HepG2 (cell line): ENCODE results near the gene WWP2. TPM values are rescaled to one million over a fixed set of nuclear protein-coding genes. Genes with fewer than 3 reads are reported as not detected.

Source experiments
- ATAC-seq: fragments of 200-7000 bp; cut with Tn5 transposase; 3 replicates; pipeline ENCODE4 v1.9.1; 2020; ENCODE audit warnings: mild to moderate bottlenecking, moderate library complexity
- BruUV-seq: library from RNA; stranded (reverse); fragments of 400-500 nt; replicated peaks from 2 replicates; lab custom pipeline; 2021; lab: Mats Ljungman, UMichigan
- CTCF ChIA-PET: fragments of 300-600 bp; formaldehyde crosslinking; extraction: SDS; loops from one replicate; lab custom pipeline; 2021; ENCODE audit warnings: low total read pairs, inconsistent platforms, low intra/inter-chr PET ratio; lab: Yijun Ruan, JAX
- POLR2A ChIA-PET: fragments of 350-600 bp; sonication (Branson Sonifier 250); formaldehyde crosslinking; loops from one replicate; lab custom pipeline; 2020; ENCODE audit warnings: antibody characterized with exemption, inconsistent platforms; lab: Yijun Ruan, JAX
- DNase-seq: peaks from one replicate; pipeline ENCODE4 v3.0.0-alpha.2; 2015; ENCODE audit warnings: low spot score
- FAIRE-seq: peaks from 3 replicates; lab custom pipeline; 2011; peaks lifted over from hg19 to GRCh38; lab: Jason Lieb, UNC
- H2AFZ ChIP-seq: one replicate; pipeline ENCODE4 v1.6.1; 2011; ENCODE audit warnings: low read length, inconsistent platforms
- H3K27ac ChIP-seq: fragments of 300-600 bp; 3 replicates; pipeline ENCODE4 v1.8.0; 2011; ENCODE audit warnings: mixed run types, mild to moderate bottlenecking, mixed read lengths, low read length, inconsistent platforms; ENCODE audit not compliant: insufficient read depth; ENCODE audit errors: extremely low read length
- H3K27me3 ChIP-seq, 2 experiments: fragments of 200-600 bp in 1 of 2; 2 replicates in 1 of 2; 3 replicates in 1 of 2; pipeline versions ENCODE4 v1.6.0 to v1.8.0; 2011; ENCODE audit warnings: low read length in 2 of 2, mild to moderate bottlenecking in 2 of 2, moderate library complexity in 2 of 2, inconsistent platforms in 1 of 2; ENCODE audit not compliant: insufficient read depth in 2 of 2, control insufficient read depth in 1 of 2
- H3K36me3 ChIP-seq, 2 experiments: fragments of 200-600 bp in 1 of 2; replicated peaks in 1 of 2; 2 replicates in 1 of 2; 3 replicates in 1 of 2; pipeline versions ENCODE4 v1.5.1 to v1.8.0; 2011; ENCODE audit warnings: low read length in 2 of 2, inconsistent platforms in 1 of 2; ENCODE audit not compliant: insufficient read depth in 2 of 2, control insufficient read depth in 1 of 2
- H3K4me1 ChIP-seq: 2 replicates; pipeline ENCODE4 v1.5.1; 2012; ENCODE audit warnings: low read length, inconsistent platforms; ENCODE audit not compliant: insufficient read depth
- H3K4me2 ChIP-seq: 2 replicates; pipeline ENCODE4 v1.6.0; 2011; ENCODE audit warnings: low read depth, low read length, inconsistent platforms
- H3K4me3 ChIP-seq, 3 experiments: fragments of 200-600 bp in 1 of 3; sonication (generic), shearing (Covaris generic) in 1 of 3; replicated peaks in 1 of 3; 2 replicates each; pipeline ENCODE4 v1.5.1; 2011 to 2016; ENCODE audit warnings: low read length in 3 of 3, inconsistent platforms in 2 of 3, low read depth in 2 of 3, mild to moderate bottlenecking in 2 of 3, control low read depth in 1 of 3, mixed read lengths in 1 of 3; ENCODE audit not compliant: insufficient read depth in 1 of 3
- H3K79me2 ChIP-seq: one replicate; pipeline ENCODE4 v1.6.1; 2011; ENCODE audit warnings: low read length, inconsistent platforms; ENCODE audit not compliant: insufficient read depth
- H3K9ac ChIP-seq: 2 replicates; pipeline ENCODE4 v1.6.0; 2011; ENCODE audit warnings: mild to moderate bottlenecking, low read depth, low read length, inconsistent platforms; ENCODE audit not compliant: insufficient read depth
- H3K9me3 ChIP-seq: 2 replicates; pipeline ENCODE4 v1.5.1; 2012; ENCODE audit warnings: mild to moderate bottlenecking, low read length
- H4K20me1 ChIP-seq: 2 replicates; pipeline ENCODE4 v1.6.0; 2011; ENCODE audit warnings: inconsistent platforms, mild to moderate bottlenecking, low read length, moderate library complexity; ENCODE audit not compliant: insufficient read depth
- DDIT3 ChIP-seq: sonication (generic); formaldehyde crosslinking; IDR thresholded peaks from 2 replicates; pipeline ENCODE4 v1.4.0; 2020; ENCODE audit warnings: mild to moderate bottlenecking, missing genetic modification reagents
- HMGXB3 ChIP-seq: sonication (generic); formaldehyde crosslinking; IDR thresholded peaks from 2 replicates; pipeline ENCODE4 v1.4.0; 2020; ENCODE audit warnings: missing genetic modification reagents, borderline replicate concordance
- SIX1 ChIP-seq: sonication (generic); formaldehyde crosslinking; IDR thresholded peaks from 2 replicates; pipeline ENCODE4 v1.4.0; 2020; ENCODE audit warnings: missing genetic modification reagents, borderline replicate concordance
- TEAD2 ChIP-seq: sonication (generic); formaldehyde crosslinking; IDR thresholded peaks from 2 replicates; pipeline ENCODE4 v1.9.0; 2021; ENCODE audit warnings: missing genetic modification reagents
- ZNF780A ChIP-seq: sonication (generic); formaldehyde crosslinking; IDR thresholded peaks from 2 replicates; pipeline ENCODE4 v1.8.0; 2022; ENCODE audit warnings: mild to moderate bottlenecking, missing genetic modification reagents, moderate library complexity
- WGBS: methylation state at CpG from one replicate; pipeline ENCODE4 v1.1.6; 2017; ENCODE audit warnings: low lambda C conversion rate; 5-methylcytosine and 5-hydroxymethylcytosine counted together
- in situ Hi-C: cut with HindIII; loops from 2 replicates; pipeline ENCODE4 v1.10.0; 2017; ENCODE audit warnings: low pct_unique_long_range_greater_than_20kb; ENCODE audit not compliant: extremely low pct_ligation_motif_present
- intact Hi-C: fragments of 100-400 bp; cut with micrococcal nuclease; formaldehyde crosslinking; loops from one replicate; pipeline ENCODE4 v1.10.0; 2022; ENCODE audit not compliant: unreplicated experiment
- polyA plus RNA-seq, 8 experiments: library from polyadenylated mRNA; depleted of rRNA in 3 of 8; stranded (reverse) in 7 of 8; unstranded in 1 of 8; fragments of >200 nt; fragmentation: Illumina TruSeq in 4 of 8; extraction: Trizol in 4 of 8; gene quantifications; 2 replicates each; pipeline versions ENCODE4 v1.2.1 to v1.2.3, GENCODE V29; 2011 to 2016; ENCODE audit warnings: low read depth in 4 of 8, missing spikeins in 1 of 8, mixed read lengths in 1 of 8; ENCODE audit not compliant: insufficient read depth in 1 of 8
- total RNA-seq, 5 experiments: library from RNA; depleted of rRNA; stranded (reverse); fragments of >200 nt; fragmentation: Illumina TruSeq; extraction: Trizol; gene quantifications; 2 replicates each; pipeline ENCODE4 v1.2.3, GENCODE V29; 2016; ENCODE audit warnings: low read depth in 1 of 5
- TF ChIP-seq, protein P1 (sequence below): sonication (generic); formaldehyde crosslinking; IDR thresholded peaks from 2 replicates; pipeline ENCODE4 v1.5.0; 2020; ENCODE audit warnings: mild to moderate bottlenecking, missing genetic modification reagents
- TF ChIP-seq, protein P2 (sequence below), 2 experiments: IDR thresholded peaks; 2 replicates each; pipeline ENCODE4 v1.6.1; 2011 to 2012; ENCODE audit warnings: low read length in 2 of 2, borderline replicate concordance in 1 of 2, low read depth in 1 of 2, mild to moderate bottlenecking in 1 of 2, moderate library complexity in 1 of 2
- TF ChIP-seq, protein P3 (sequence below): sonication (generic); formaldehyde crosslinking; IDR thresholded peaks from 2 replicates; pipeline ENCODE4 v1.5.1; 2020; ENCODE audit warnings: missing genetic modification reagents, mild to moderate bottlenecking, borderline replicate concordance

WWP2 gene
- total and polyA plus RNA-seq, 2 of the 13 experiments (the other 11 are each of a cell fraction or from before 2014, with no cell fraction given) = 11.4 to 28.2 TPM

GRCh38 chr16:69934044-69934443 is 171.9 kb downstream of the WWP2 start:
- intact Hi-C loops = loop anchor here (5.0 kb wide), 1 partner anchor 72 kb away; no protein-coding TSS in a partner anchor
- CTCF ChIA-PET = no interaction called here
- no peak for ATAC-seq

More at GRCh38 chr16:69934044-69934443, 171.9 kb downstream of the WWP2 start:
- no peak overlapping the region for H3K4me2 ChIP-seq
- H2AFZ ChIP-seq = no peak overlapping the region
- peaks cover 5% of the 10 kb centered on the region; the same call in 1 of the 2 replicates for H3K4me1 ChIP-seq
- FAIRE-seq = no peak
- H3K9me3 ChIP-seq = no peaks in the 10 kb centered on the region
- no TSS peak for BruUV-seq
- no peak for DNase-seq
- TF ChIP-seq, protein P1, sequence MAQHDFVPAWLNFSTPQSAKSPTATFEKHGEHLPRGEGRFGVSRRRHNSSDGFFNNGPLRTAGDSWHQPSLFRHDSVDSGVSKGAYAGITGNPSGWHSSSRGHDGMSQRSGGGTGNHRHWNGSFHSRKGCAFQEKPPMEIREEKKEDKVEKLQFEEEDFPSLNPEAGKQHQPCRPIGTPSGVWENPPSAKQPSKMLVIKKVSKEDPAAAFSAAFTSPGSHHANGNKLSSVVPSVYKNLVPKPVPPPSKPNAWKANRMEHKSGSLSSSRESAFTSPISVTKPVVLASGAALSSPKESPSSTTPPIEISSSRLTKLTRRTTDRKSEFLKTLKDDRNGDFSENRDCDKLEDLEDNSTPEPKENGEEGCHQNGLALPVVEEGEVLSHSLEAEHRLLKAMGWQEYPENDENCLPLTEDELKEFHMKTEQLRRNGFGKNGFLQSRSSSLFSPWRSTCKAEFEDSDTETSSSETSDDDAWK = no peak
- TF ChIP-seq, protein P2, sequence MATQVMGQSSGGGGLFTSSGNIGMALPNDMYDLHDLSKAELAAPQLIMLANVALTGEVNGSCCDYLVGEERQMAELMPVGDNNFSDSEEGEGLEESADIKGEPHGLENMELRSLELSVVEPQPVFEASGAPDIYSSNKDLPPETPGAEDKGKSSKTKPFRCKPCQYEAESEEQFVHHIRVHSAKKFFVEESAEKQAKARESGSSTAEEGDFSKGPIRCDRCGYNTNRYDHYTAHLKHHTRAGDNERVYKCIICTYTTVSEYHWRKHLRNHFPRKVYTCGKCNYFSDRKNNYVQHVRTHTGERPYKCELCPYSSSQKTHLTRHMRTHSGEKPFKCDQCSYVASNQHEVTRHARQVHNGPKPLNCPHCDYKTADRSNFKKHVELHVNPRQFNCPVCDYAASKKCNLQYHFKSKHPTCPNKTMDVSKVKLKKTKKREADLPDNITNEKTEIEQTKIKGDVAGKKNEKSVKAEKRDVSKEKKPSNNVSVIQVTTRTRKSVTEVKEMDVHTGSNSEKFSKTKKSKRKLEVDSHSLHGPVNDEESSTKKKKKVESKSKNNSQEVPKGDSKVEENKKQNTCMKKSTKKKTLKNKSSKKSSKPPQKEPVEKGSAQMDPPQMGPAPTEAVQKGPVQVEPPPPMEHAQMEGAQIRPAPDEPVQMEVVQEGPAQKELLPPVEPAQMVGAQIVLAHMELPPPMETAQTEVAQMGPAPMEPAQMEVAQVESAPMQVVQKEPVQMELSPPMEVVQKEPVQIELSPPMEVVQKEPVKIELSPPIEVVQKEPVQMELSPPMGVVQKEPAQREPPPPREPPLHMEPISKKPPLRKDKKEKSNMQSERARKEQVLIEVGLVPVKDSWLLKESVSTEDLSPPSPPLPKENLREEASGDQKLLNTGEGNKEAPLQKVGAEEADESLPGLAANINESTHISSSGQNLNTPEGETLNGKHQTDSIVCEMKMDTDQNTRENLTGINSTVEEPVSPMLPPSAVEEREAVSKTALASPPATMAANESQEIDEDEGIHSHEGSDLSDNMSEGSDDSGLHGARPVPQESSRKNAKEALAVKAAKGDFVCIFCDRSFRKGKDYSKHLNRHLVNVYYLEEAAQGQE (IDR thresholded peaks at IDR 0.05; ENCODE audit: borderline replicate concordance in 1 of 2, low read depth in 1 of 2, low read length in 2 of 2) = no peak
- TF ChIP-seq SIX1 (CRISPR knock-in tag) (no peak), DDIT3 (CRISPR knock-in tag) (no peak), HMGXB3 (CRISPR knock-in tag) (no peak), ZNF780A (CRISPR knock-in tag) (no peak), TEAD2 (CRISPR knock-in tag) (no peak)
- TF ChIP-seq, protein P3, sequence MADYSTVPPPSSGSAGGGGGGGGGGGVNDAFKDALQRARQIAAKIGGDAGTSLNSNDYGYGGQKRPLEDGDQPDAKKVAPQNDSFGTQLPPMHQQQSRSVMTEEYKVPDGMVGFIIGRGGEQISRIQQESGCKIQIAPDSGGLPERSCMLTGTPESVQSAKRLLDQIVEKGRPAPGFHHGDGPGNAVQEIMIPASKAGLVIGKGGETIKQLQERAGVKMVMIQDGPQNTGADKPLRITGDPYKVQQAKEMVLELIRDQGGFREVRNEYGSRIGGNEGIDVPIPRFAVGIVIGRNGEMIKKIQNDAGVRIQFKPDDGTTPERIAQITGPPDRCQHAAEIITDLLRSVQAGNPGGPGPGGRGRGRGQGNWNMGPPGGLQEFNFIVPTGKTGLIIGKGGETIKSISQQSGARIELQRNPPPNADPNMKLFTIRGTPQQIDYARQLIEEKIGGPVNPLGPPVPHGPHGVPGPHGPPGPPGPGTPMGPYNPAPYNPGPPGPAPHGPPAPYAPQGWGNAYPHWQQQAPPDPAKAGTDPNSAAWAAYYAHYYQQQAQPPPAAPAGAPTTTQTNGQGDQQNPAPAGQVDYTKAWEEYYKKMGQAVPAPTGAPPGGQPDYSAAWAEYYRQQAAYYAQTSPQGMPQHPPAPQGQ (CRISPR knock-in tag) = no peak
- H3K27ac ChIP-seq = no peak overlapping the region
- WGBS = 89% methylated on average over 10 of the region's 10 CpGs
- no peaks in the 10 kb centered on the region for H4K20me1 ChIP-seq
- H3K4me3 ChIP-seq = no peak overlapping the region
- no peaks in the 10 kb centered on the region for H3K27me3 ChIP-seq
- no peak overlapping the region for H3K9ac ChIP-seq
- in situ Hi-C loops = no loop called here
- no peaks in the 10 kb centered on the region for H3K79me2 ChIP-seq
- POLR2A ChIA-PET = no interaction called here
- H3K36me3 ChIP-seq = peaks cover 58 to 82% of the 10 kb centered on the region in 2 experiments
